ENCODE measurements around the gene ATXN1.

Gene ATXN1

GRCh38 chr6:16319813-16320532 is 441.3 kb downstream of the ATXN1 start:
- Histone ChIP-seq H3K36me3 (peaks cover 0 to 1% (median 0%) of the 10 kb centered on the region in 3 donors), H3K27me3 (no peaks in the 10 kb centered on the region), H3K27ac (peak overlapping the region; percentile 92 to 96), H3K4me3 (peak overlapping the region; percentile 32 to 39), H3K9me3 (no peaks in the 10 kb centered on the region), H3K4me1 (peaks cover 0 to 79% (median 48%) of the 10 kb centered on the region in 4 donors)
- TF ChIP-seq CTCF (IDR thresholded peaks at IDR 0.05), result no peak
- intact Hi-C loops (cut with DNase I; ENCODE audit: low total_unique reads), result loop anchor here (5.0 to 10.0 kb wide), 2 partner anchors 83 to 775 kb away; partner anchors contain the start of gene GMPR
- DNase-seq, result peak; percentile 87 to 90

- TF ChIP-seq CTCF (IDR thresholded peaks at IDR 0.05), result no peak
- H3K4me1 ChIP-seq, result peaks cover 0 to 79% (median 48%) of the 10 kb centered on the region in 4 donors
- H3K27me3 ChIP-seq, result no peaks in the 10 kb centered on the region
- H3K9me3 ChIP-seq, result no peaks in the 10 kb centered on the region
- DNase-seq, result no peak
- H3K36me3 ChIP-seq, result no peaks in the 10 kb centered on the region
- no peak overlapping the region for H3K4me3 ChIP-seq
- intact Hi-C loops (cut with DNase I; ENCODE audit: low total_unique reads), result no loop called here
- H3K27ac ChIP-seq, result peak overlapping the region; percentile 92 to 96
Measured at GRCh38 chr6:16318953-16319720, 442.1 kb downstream of the ATXN1 start.

- Histone ChIP-seq H3K27me3 (no peaks in the 10 kb centered on the region), H3K36me3 (no peaks in the 10 kb centered on the region), H3K4me3 (no peak overlapping the region), H3K4me1 (peaks cover 0 to 75% (median 48%) of the 10 kb centered on the region in 4 donors), H3K9me3 (no peaks in the 10 kb centered on the region), H3K27ac (peak overlapping the region; percentile 92 to 96)
- intact Hi-C loops (cut with DNase I; ENCODE audit: low total_unique reads), result no loop called here
- TF ChIP-seq CTCF (IDR thresholded peaks at IDR 0.05), result no peak
- DNase-seq, result peak; percentile 67 to 72
Measured at GRCh38 chr6:16318538-16318937, 442.7 kb downstream of the ATXN1 start.

DNA sequence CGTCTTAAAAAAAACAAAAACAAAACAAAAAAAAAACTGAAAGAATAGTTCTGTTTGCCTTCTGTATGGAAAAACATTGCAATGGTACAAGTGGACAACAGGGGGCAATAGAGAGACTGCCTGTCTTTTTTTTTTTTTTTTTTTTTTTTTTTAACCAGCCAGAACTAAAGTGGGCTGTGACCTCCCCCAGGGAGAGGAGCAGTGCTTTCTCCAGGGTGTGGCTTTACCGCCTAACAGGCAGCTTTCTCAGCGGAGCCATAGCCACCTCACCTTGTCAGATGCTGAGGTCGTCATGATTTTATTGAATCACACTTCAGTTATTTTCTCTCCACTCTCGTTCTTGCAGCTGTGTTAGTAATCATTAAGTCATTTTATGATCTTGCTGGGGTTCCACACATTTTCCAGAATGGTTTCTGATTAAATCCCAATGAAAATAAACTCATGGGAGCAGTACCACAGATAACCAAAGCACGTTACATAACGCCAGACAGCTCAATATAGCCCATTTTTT is 444.5 kb downstream of the ATXN1 start:
- H3K4me3 ChIP-seq, result no peak overlapping the region
- intact Hi-C loops (cut with DNase I; ENCODE audit: low total_unique reads), result no loop called here
- H3K27me3 ChIP-seq, result no peaks in the 10 kb centered on the region
- H3K27ac ChIP-seq, result peak overlapping the region; percentile 92 to 96
- H3K4me1 ChIP-seq, result peaks cover 0 to 58% (median 38%) of the 10 kb centered on the region in 4 donors
- peak; percentile 48 to 55 for TF ChIP-seq CTCF (IDR thresholded peaks at IDR 0.05)
- no peaks in the 10 kb centered on the region for H3K36me3 ChIP-seq
- no peaks in the 10 kb centered on the region for H3K9me3 ChIP-seq
- DNase-seq, result peak in 1 of 2 donors; percentile 62

GRCh38 chr6:16314296-16314695 is 447.0 kb downstream of the ATXN1 start:
- H3K4me1 ChIP-seq, result peaks cover 0 to 33% (median 17%) of the 10 kb centered on the region in 4 donors
- TF ChIP-seq CTCF (IDR thresholded peaks at IDR 0.05), result no peak
- no peaks in the 10 kb centered on the region for H3K36me3 ChIP-seq
- no peak overlapping the region for H3K4me3 ChIP-seq
- intact Hi-C loops (cut with DNase I; ENCODE audit: low total_unique reads), result no loop called here
- no peak for DNase-seq
- no peaks in the 10 kb centered on the region for H3K27me3 ChIP-seq
- H3K27ac ChIP-seq, result no peak overlapping the region
- no peaks in the 10 kb centered on the region for H3K9me3 ChIP-seq

Data from tibial artery (tissue), 4 donors.